H1 (cell line): Measurements from ENCODE around the gene OR11A1. TPM values are rescaled to one million over a fixed set of nuclear protein-coding genes. Genes with fewer than 3 reads are reported as not detected.

Experiments used
- CTCF ChIA-PET: fragments of 300-600 bp; sonication (Branson Sonifier 250); formaldehyde crosslinking; loops from one replicate; lab custom pipeline; 2021; ENCODE audit not compliant: partially characterized antibody; lab: Charles Lee
- POLR2A ChIA-PET: fragments of 300-600 bp; sonication (Branson Sonifier 250); formaldehyde crosslinking; loops from one replicate; lab custom pipeline; 2021; ENCODE audit warnings: inconsistent platforms; ENCODE audit not compliant: partially characterized antibody; lab: Charles Lee
- DNase-seq, 2 experiments: peaks; one replicate each; pipeline versions ENCODE4 v3.0.0 to v3.0.0-alpha.2; 2010 to 2022; ENCODE audit warnings: low spot score in 2 of 2, low read depth in 1 of 2, mixed read lengths in 1 of 2
- FAIRE-seq: peaks from 2 replicates; lab custom pipeline; 2011; peaks lifted over from hg19 to GRCh38; lab: Jason Lieb, UNC
- H2AFZ ChIP-seq: 2 replicates; pipeline ENCODE4 v1.8.1; 2012; ENCODE audit warnings: low read length, inconsistent platforms
- H2AK5ac ChIP-seq: 2 replicates; pipeline ENCODE4 v1.6.1; 2013; ENCODE audit warnings: low read depth, low read length
- H2BK120ac ChIP-seq: replicated peaks from 2 replicates; pipeline ENCODE3; 2013; ENCODE audit warnings: low read depth, low read length, inconsistent platforms
- H2BK12ac ChIP-seq: 2 replicates; pipeline ENCODE4 v1.6.1; 2013; ENCODE audit warnings: low read depth, low read length
- H2BK15ac ChIP-seq: 2 replicates; pipeline ENCODE4 v1.6.1; 2013; ENCODE audit warnings: low read length
- H2BK20ac ChIP-seq: 2 replicates; pipeline ENCODE4 v1.6.1; 2013; ENCODE audit warnings: low read length
- H2BK5ac ChIP-seq: 2 replicates; pipeline ENCODE4 v1.6.1; 2013; ENCODE audit warnings: low read depth, low read length
- H3K14ac ChIP-seq: 2 replicates; pipeline ENCODE4 v1.6.1; 2013; ENCODE audit warnings: inconsistent platforms; ENCODE audit not compliant: insufficient read length
- H3K18ac ChIP-seq: 2 replicates; pipeline ENCODE4 v1.6.1; 2013; ENCODE audit warnings: low read length; ENCODE audit errors: extremely low read depth
- H3K23ac ChIP-seq: 2 replicates; pipeline ENCODE4 v1.6.1; 2013; ENCODE audit warnings: inconsistent platforms; ENCODE audit not compliant: insufficient read length
- H3K23me2 ChIP-seq: 2 replicates; pipeline ENCODE4 v1.6.1; 2013; ENCODE audit warnings: low read depth, low read length
- H3K27ac ChIP-seq: 2 replicates; pipeline ENCODE4 v1.6.1; 2011; ENCODE audit warnings: low read depth, low read length, inconsistent platforms
- H3K27me3 ChIP-seq, 4 experiments: replicated peaks in 1 of 4; 1 replicate in 1 of 4; 2 replicates in 3 of 4; pipeline versions ENCODE4 v1.6.1 to v1.8.1; 2011 to 2013; ENCODE audit warnings: low read length in 3 of 4, mild to moderate bottlenecking in 3 of 4, inconsistent platforms in 2 of 4, mixed read lengths in 2 of 4, moderate library complexity in 1 of 4; ENCODE audit not compliant: control insufficient read depth in 3 of 4, insufficient read depth in 3 of 4; ENCODE audit errors: extremely low read depth in 1 of 4
- H3K36me3 ChIP-seq, 4 experiments: 2 replicates each; pipeline versions ENCODE4 v1.6.1 to v1.8.1; 2011 to 2013; ENCODE audit warnings: mild to moderate bottlenecking in 4 of 4, low read length in 3 of 4, moderate library complexity in 2 of 4, control low read depth in 1 of 4, inconsistent platforms in 1 of 4; ENCODE audit not compliant: insufficient read depth in 4 of 4, control insufficient read depth in 2 of 4
- H3K4ac ChIP-seq: replicated peaks from 2 replicates; pipeline ENCODE3; 2013; ENCODE audit warnings: low read length, low read depth, mixed read lengths, inconsistent platforms; ENCODE audit not compliant: insufficient read length
- H3K4me1 ChIP-seq, 4 experiments: replicated peaks in 1 of 4; 1 replicate in 1 of 4; 2 replicates in 3 of 4; pipeline versions ENCODE4 v1.6.1 to v1.8.1; 2011 to 2013; ENCODE audit warnings: low read length in 3 of 4, inconsistent platforms in 2 of 4, mixed read lengths in 1 of 4; ENCODE audit not compliant: insufficient read depth in 4 of 4, control insufficient read depth in 3 of 4
- H3K4me2 ChIP-seq, 2 experiments: 2 replicates each; pipeline versions ENCODE4 v1.6.1 to v1.8.1; 2011 to 2013; ENCODE audit warnings: low read depth in 2 of 2, low read length in 2 of 2, control low read depth in 1 of 2, inconsistent platforms in 1 of 2, mild to moderate bottlenecking in 1 of 2; ENCODE audit not compliant: insufficient read depth in 1 of 2
- H3K4me3 ChIP-seq, 4 experiments: fragments of 200-600, 300-600 bp in 1 of 4; sonication (generic), shearing (Covaris generic), sonication (Bioruptor Twin) in 1 of 4; 2 replicates each; pipeline versions ENCODE4 v1.5.1 to v1.8.1; 2011 to 2016; ENCODE audit warnings: low read length in 4 of 4, low read depth in 3 of 4, control low read depth in 2 of 4, inconsistent platforms in 2 of 4, mild to moderate bottlenecking in 2 of 4, mixed read lengths in 1 of 4, moderate library complexity in 1 of 4; ENCODE audit not compliant: insufficient read depth in 2 of 4; ENCODE audit errors: extremely low read depth in 1 of 4
- H3K56ac ChIP-seq: replicated peaks from 2 replicates; pipeline ENCODE3; 2013; ENCODE audit warnings: low read depth, mild to moderate bottlenecking, mixed read lengths, low read length, inconsistent platforms; ENCODE audit not compliant: insufficient read length
- H3K79me1 ChIP-seq: 2 replicates; pipeline ENCODE4 v1.6.1; 2013; ENCODE audit warnings: low read depth, low read length, control low read depth
- H3K79me2 ChIP-seq, 2 experiments: 2 replicates each; pipeline versions ENCODE4 v1.6.1 to v1.8.1; 2012 to 2013; ENCODE audit warnings: low read length in 2 of 2, mild to moderate bottlenecking in 2 of 2, inconsistent platforms in 1 of 2; ENCODE audit not compliant: insufficient read depth in 2 of 2, control insufficient read depth in 1 of 2
- H3K9ac ChIP-seq, 4 experiments: replicated peaks in 1 of 4; 1 replicate in 1 of 4; 2 replicates in 3 of 4; pipeline versions ENCODE4 v1.6.1 to v1.8.1; 2011 to 2013; ENCODE audit warnings: low read depth in 3 of 4, low read length in 3 of 4, control low read depth in 2 of 4, mild to moderate bottlenecking in 2 of 4, moderate library complexity in 2 of 4, inconsistent platforms in 1 of 4; ENCODE audit errors: extremely low read depth in 1 of 4
- H3K9me3 ChIP-seq, 2 experiments: 2 replicates each; pipeline versions ENCODE4 v1.6.1 to v1.8.1; 2012 to 2013; ENCODE audit warnings: mild to moderate bottlenecking in 2 of 2, moderate library complexity in 2 of 2, control low read depth in 1 of 2, inconsistent platforms in 1 of 2, low read depth in 1 of 2, low read length in 1 of 2, mixed read lengths in 1 of 2; ENCODE audit not compliant: insufficient read depth in 2 of 2
- H4K20me1 ChIP-seq, 2 experiments: replicated peaks in 1 of 2; 2 replicates each; pipeline versions ENCODE3 to v1.8.1; 2011 to 2013; ENCODE audit warnings: inconsistent platforms in 2 of 2, low read length in 2 of 2, mild to moderate bottlenecking in 1 of 2; ENCODE audit not compliant: insufficient read depth in 2 of 2, control insufficient read depth in 1 of 2
- H4K5ac ChIP-seq: 2 replicates; pipeline ENCODE4 v1.6.1; 2013; ENCODE audit warnings: low read length, low read depth, mixed read lengths, inconsistent platforms; ENCODE audit not compliant: insufficient read length
- H4K8ac ChIP-seq: 2 replicates; pipeline ENCODE4 v1.8.0; 2013; ENCODE audit warnings: mild to moderate bottlenecking, moderate library complexity, low read length, inconsistent platforms; ENCODE audit not compliant: insufficient read depth; ENCODE audit errors: extremely low read depth
- H4K91ac ChIP-seq: replicated peaks from 2 replicates; pipeline ENCODE3; 2013; ENCODE audit warnings: low read length, mixed read lengths, inconsistent platforms; ENCODE audit not compliant: insufficient read length
- ATF3 ChIP-seq: IDR thresholded peaks from 2 replicates; pipeline ENCODE4 v1.6.1; 2011; ENCODE audit warnings: low read depth, mild to moderate bottlenecking, low read length; ENCODE audit not compliant: insufficient read depth
- CTCF ChIP-seq, 3 experiments: IDR thresholded peaks; 1 replicate in 2 of 3; 2 replicates in 1 of 3; pipeline versions ENCODE4 v1.5.1 to v1.6.1; 2011; ENCODE audit warnings: low read length in 3 of 3, mild to moderate bottlenecking in 3 of 3, inconsistent platforms in 2 of 3, low read depth in 1 of 3, moderate library complexity in 1 of 3; ENCODE audit not compliant: insufficient read depth in 1 of 3; ENCODE audit errors: control extremely low read depth in 1 of 3
- EP300 ChIP-seq, 2 experiments: IDR thresholded peaks; 1 replicate in 1 of 2; 2 replicates in 1 of 2; pipeline ENCODE4 v1.6.1; 2011 to 2012; ENCODE audit warnings: low read depth in 2 of 2, low read length in 2 of 2, mild to moderate bottlenecking in 2 of 2, borderline replicate concordance in 1 of 2, inconsistent platforms in 1 of 2, moderate library complexity in 1 of 2
- JUN ChIP-seq: IDR thresholded peaks from 2 replicates; pipeline ENCODE4 v1.6.1; 2011; ENCODE audit warnings: low read depth, mild to moderate bottlenecking, improper control_type of control experiment, low read length
- POLR2AphosphoS5 ChIP-seq: IDR thresholded peaks from 2 replicates; pipeline ENCODE4 v1.6.1; 2011; ENCODE audit warnings: low read depth, low read length
- RAD21 ChIP-seq, 2 experiments: IDR thresholded peaks in 1 of 2; conservative IDR thresholded peaks in 1 of 2; 2 replicates each; pipeline ENCODE4 v1.6.1; 2011; ENCODE audit warnings: low read depth in 2 of 2, low read length in 2 of 2, improper control_type of control experiment in 1 of 2, inconsistent platforms in 1 of 2, mild to moderate bottlenecking in 1 of 2, moderate library complexity in 1 of 2
- RBBP5 ChIP-seq: IDR thresholded peaks from 2 replicates; pipeline ENCODE4 v1.7.1; 2012; ENCODE audit warnings: low read depth, mild to moderate bottlenecking, inconsistent platforms, low read length, moderate library complexity, borderline replicate concordance
- SIX5 ChIP-seq: IDR thresholded peaks from 2 replicates; pipeline ENCODE4 v1.6.1; 2011; ENCODE audit warnings: mild to moderate bottlenecking, low read depth, low read length
- SUZ12 ChIP-seq: fragments of 200-600 bp; sonication (generic); IDR thresholded peaks from 2 replicates; pipeline ENCODE4 v1.6.1; 2012; ENCODE audit warnings: mild to moderate bottlenecking, inconsistent platforms, low read length, moderate library complexity, mixed read lengths
- TAF7 ChIP-seq: optimal IDR thresholded peaks from 2 replicates; pipeline ENCODE3; 2011; ENCODE audit warnings: low read depth, mild to moderate bottlenecking, inconsistent platforms, low read length, moderate library complexity, borderline replicate concordance
- WGBS, 2 experiments: shearing (Covaris generic) in 1 of 2; methylation state at CpG; one replicate each; pipeline versions ENCODE4 v1.1.6 to v1.1.7; 2013 to 2015; ENCODE audit warnings: low lambda C conversion rate in 2 of 2, mixed read lengths in 2 of 2, inconsistent platforms in 1 of 2, low coverage in 1 of 2, missing lambda C conversion rate in 1 of 2; ENCODE audit not compliant: insufficient replicate concordance in 2 of 2, insufficient coverage in 1 of 2, insufficient read length in 1 of 2; ENCODE audit errors: extremely low coverage in 1 of 2, missing lambda C conversion rate in 1 of 2; 5-methylcytosine and 5-hydroxymethylcytosine counted together
- polyA plus RNA-seq, 7 experiments: library from polyadenylated mRNA; depleted of rRNA in 3 of 7; stranded (reverse) in 5 of 7; unstranded in 2 of 7; fragments of >200 nt in 5 of 7; fragments of 200-250 nt in 2 of 7; gene quantifications; 1 replicate in 5 of 7; 2 replicates in 1 of 7; 4 replicates in 1 of 7; pipeline versions ENCODE4 v1.2.1 to v1.2.3, GENCODE V29; 2011 to 2013; ENCODE audit warnings: missing spikeins in 2 of 7, mixed read lengths in 2 of 7
- total RNA-seq: library from RNA; stranded (reverse); fragmentation: NEBNext Ultra II Directional; extraction: Animal tissue kit (Norgen Biotek cat#: 25700); gene quantifications from 2 replicates; pipeline ENCODE4 v1.2.1, GENCODE V29; 2021

Gene OR11A1
- total and polyA plus RNA-seq, 2 of the 8 experiments (the other 6 are each of a cell fraction or from before 2014, with no cell fraction given) = not detected

- no peaks in the 10 kb centered on the region for H3K79me2 ChIP-seq
- TF ChIP-seq RBBP5 = no peak
- no peak for TF ChIP-seq POLR2AphosphoS5
- no peak for TF ChIP-seq JUN
- no peak for TF ChIP-seq CTCF (IDR thresholded peaks at IDR 0.05; ENCODE audit: control extremely low read depth in 1 of 3, insufficient read depth in 1 of 3, low read depth in 1 of 3, low read length in 3 of 3)
- TF ChIP-seq SIX5 = no peak
- no peak for TF ChIP-seq RAD21 (IDR thresholded peaks at IDR 0.05 in 1 of 2, conservative IDR thresholded peaks at IDR 0.05 in 1 of 2; ENCODE audit: low read depth in 2 of 2, low read length in 2 of 2)
- no peak for TF ChIP-seq TAF7
- no peak for TF ChIP-seq EP300 (IDR thresholded peaks at IDR 0.05; ENCODE audit: borderline replicate concordance in 1 of 2, low read depth in 2 of 2, low read length in 2 of 2)
- no peak for TF ChIP-seq ATF3
- TF ChIP-seq SUZ12 = no peak
Observed at GRCh38 chr6:29499704-29500103, 42.8 kb upstream of the OR11A1 start.

More at GRCh38 chr6:29499704-29500103, 42.8 kb upstream of the OR11A1 start:
- H2BK120ac ChIP-seq = no peak overlapping the region
- H3K4ac ChIP-seq = no peak overlapping the region
- H3K23ac ChIP-seq = no peak overlapping the region
- no peak overlapping the region for H3K27ac ChIP-seq
- no peak overlapping the region for H2AK5ac ChIP-seq
- H3K27me3 ChIP-seq = no peaks in the 10 kb centered on the region
- H3K4me2 ChIP-seq = no peak overlapping the region
- no peaks in the 10 kb centered on the region for H3K79me1 ChIP-seq
- H3K9ac ChIP-seq = no peak overlapping the region
- H4K5ac ChIP-seq = no peak overlapping the region
- WGBS, 2 experiments = 95% methylated on average over 5 of the region's 5 CpGs; no CpG with 5 or more reads in 1 of the 2 experiments
- H2BK15ac ChIP-seq = no peak overlapping the region
- peak in 1 of 2 experiments; percentile 11 for DNase-seq
- H4K91ac ChIP-seq = no peak overlapping the region
- no peak overlapping the region for H2BK5ac ChIP-seq
- no peak overlapping the region for H2BK12ac ChIP-seq
- no peak overlapping the region for H3K18ac ChIP-seq
- H3K56ac ChIP-seq = no peak overlapping the region
- no peaks in the 10 kb centered on the region for H3K36me3 ChIP-seq
- no peaks in the 10 kb centered on the region; a peak in 1 of 7 replicates for H3K4me1 ChIP-seq
- no peaks in the 10 kb centered on the region for H3K9me3 ChIP-seq
- ChIA-PET POLR2A (interaction anchor here (1.2 kb wide), 1 partner anchor 92 kb away, joined by 3 read pairs; no protein-coding TSS in a partner anchor), CTCF (interaction anchor here (1.1 to 1.4 kb wide), 3 partner anchors 18 to 104 kb away, joined by 3 read pairs; no protein-coding TSS in a partner anchor)
- no peak overlapping the region for H2BK20ac ChIP-seq
- no peaks in the 10 kb centered on the region for H4K20me1 ChIP-seq
- no peak overlapping the region for H2AFZ ChIP-seq
- H3K14ac ChIP-seq = no peak overlapping the region
- no peak overlapping the region for H4K8ac ChIP-seq
- no peaks in the 10 kb centered on the region for H3K23me2 ChIP-seq
- FAIRE-seq = no peak
- no peak overlapping the region for H3K4me3 ChIP-seq
